Right lobe of liver (tissue), 6 donors: ENCODE results near the gene AEBP1. TPM values are rescaled to one million over a fixed set of nuclear protein-coding genes. Genes with fewer than 3 reads are reported as not detected.

Source experiments
- ATAC-seq, 4 donors: fragments of 200-7000 bp; cut with Tn5 transposase; one replicate each; pipeline ENCODE4 v1.9.1; 2020; ENCODE audit warnings: mild to moderate bottlenecking in 4 of 4, moderate library complexity in 4 of 4
- DNase-seq, 3 donors: peaks; one replicate each; pipeline ENCODE4 v3.0.0-alpha.2; 2020
- H3K27ac ChIP-seq, 3 donors: fragments of 200-600 bp; one replicate each; pipeline ENCODE4 v1.8.0; 2022
- H3K27me3 ChIP-seq, 2 donors: fragments of 200-600 bp; one replicate each; pipeline ENCODE4 v1.8.0; 2022
- H3K36me3 ChIP-seq, 4 donors: fragments of 200-600 bp; sonication (generic) in 1 of 4; one replicate each; pipeline versions ENCODE4 v1.5.1 to v1.8.0; 2017 to 2022; ENCODE audit warnings: control low read depth in 1 of 4
- H3K4me1 ChIP-seq, 4 donors: fragments of 200-600 bp; sonication (generic) in 1 of 4; one replicate each; pipeline versions ENCODE4 v1.5.1 to v1.8.0; 2017 to 2022; ENCODE audit warnings: control low read depth in 1 of 4
- H3K4me3 ChIP-seq, 3 donors: fragments of 200-600 bp; one replicate each; pipeline ENCODE4 v1.8.0; 2022
- H3K9me3 ChIP-seq, 4 donors: fragments of 200-600 bp; sonication (generic) in 1 of 4; one replicate each; pipeline versions ENCODE4 v1.5.1 to v1.8.0; 2017 to 2022; ENCODE audit warnings: control low read depth in 1 of 4
- POLR2A ChIP-seq: fragments of 450-650 bp; IDR thresholded peaks from one replicate; pipeline ENCODE4 v1.6.1; 2017; ENCODE audit warnings: antibody characterized with exemption, mild to moderate bottlenecking
- WGBS: methylation state at CpG from one replicate; pipeline ENCODE4 v1.1.6; 2018; ENCODE audit warnings: low coverage, low lambda C conversion rate; ENCODE audit not compliant: insufficient coverage; ENCODE audit errors: missing lambda C conversion rate; 5-methylcytosine and 5-hydroxymethylcytosine counted together
- intact Hi-C, 2 donors: fragments of 100-400 bp; cut with DNase I; formaldehyde crosslinking; loops; one replicate each; pipeline versions ENCODE4 v1.11.2 to v1.14.1; 2022
- total RNA-seq, 6 experiments: library from RNA; depleted of rRNA in 2 of 6; stranded (reverse); fragments of >200 nt in 2 of 6; fragmentation: NEBNext Ultra II Directional in 3 of 6; extraction: Animal tissue kit (Norgen Biotek cat#: 25700) in 3 of 6; gene quantifications; one replicate each; pipeline versions ENCODE4 v1.1.0 to v1.2.4, GENCODE V29; 2016 to 2023
- TF ChIP-seq, protein P1 (sequence below), 4 donors: fragments of 200-600 bp in 3 of 4; fragments of 450-650 bp in 1 of 4; IDR thresholded peaks; one replicate each; pipeline versions ENCODE4 v1.5.1 to v1.8.0; 2016 to 2022; ENCODE audit warnings: antibody characterized with exemption in 4 of 4, mild to moderate bottlenecking in 2 of 4
- donor health status: DM: no; HTN: yes; CAD: no.
- donor health status: DM: no; HTN: no; CAD: no.
- donor health status: DM: no; HTN: no; CAD: no.
- donor health status: DM: no; HTN: yes; CAD: no.
- donor health status: DM: no; HTN: yes; CAD: no.

The AEBP1 gene
- total RNA-seq, 6 experiments from 2014 or later: 7.8 to 37.8 (median 14.3) TPM

- peak in 1 of 3 donors; percentile 21 for DNase-seq
- H3K36me3 ChIP-seq: no peaks in the 10 kb centered on the region
- H3K4me3 ChIP-seq: no peak overlapping the region
- intact Hi-C loops: no loop called here
- 100% methylated on average over 2 of the region's 5 CpGs for WGBS
- no peaks in the 10 kb centered on the region for H3K9me3 ChIP-seq
- ATAC-seq: no peak
- no peak overlapping the region for H3K27ac ChIP-seq
- H3K4me1 ChIP-seq: peaks cover 0 to 36% (median 17%) of the 10 kb centered on the region in 4 donors
- TF ChIP-seq POLR2A: no peak
- TF ChIP-seq, protein P1, sequence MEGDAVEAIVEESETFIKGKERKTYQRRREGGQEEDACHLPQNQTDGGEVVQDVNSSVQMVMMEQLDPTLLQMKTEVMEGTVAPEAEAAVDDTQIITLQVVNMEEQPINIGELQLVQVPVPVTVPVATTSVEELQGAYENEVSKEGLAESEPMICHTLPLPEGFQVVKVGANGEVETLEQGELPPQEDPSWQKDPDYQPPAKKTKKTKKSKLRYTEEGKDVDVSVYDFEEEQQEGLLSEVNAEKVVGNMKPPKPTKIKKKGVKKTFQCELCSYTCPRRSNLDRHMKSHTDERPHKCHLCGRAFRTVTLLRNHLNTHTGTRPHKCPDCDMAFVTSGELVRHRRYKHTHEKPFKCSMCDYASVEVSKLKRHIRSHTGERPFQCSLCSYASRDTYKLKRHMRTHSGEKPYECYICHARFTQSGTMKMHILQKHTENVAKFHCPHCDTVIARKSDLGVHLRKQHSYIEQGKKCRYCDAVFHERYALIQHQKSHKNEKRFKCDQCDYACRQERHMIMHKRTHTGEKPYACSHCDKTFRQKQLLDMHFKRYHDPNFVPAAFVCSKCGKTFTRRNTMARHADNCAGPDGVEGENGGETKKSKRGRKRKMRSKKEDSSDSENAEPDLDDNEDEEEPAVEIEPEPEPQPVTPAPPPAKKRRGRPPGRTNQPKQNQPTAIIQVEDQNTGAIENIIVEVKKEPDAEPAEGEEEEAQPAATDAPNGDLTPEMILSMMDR (IDR thresholded peaks at IDR 0.05): no peak
- no peaks in the 10 kb centered on the region for H3K27me3 ChIP-seq
Observed at GRCh38 chr7:44153948-44154335, 49.8 kb downstream of the AEBP1 start.

- TF ChIP-seq, protein P1 (IDR thresholded peaks at IDR 0.05): no peak
- no peak for TF ChIP-seq POLR2A
- ATAC-seq (no peak), DNase-seq (peak in 1 of 3 donors; percentile 14)
- Histone ChIP-seq H3K4me1 (peaks cover 0 to 44% (median 21%) of the 10 kb centered on the region in 4 donors), H3K9me3 (no peaks in the 10 kb centered on the region), H3K27me3 (no peaks in the 10 kb centered on the region), H3K36me3 (no peaks in the 10 kb centered on the region), H3K27ac (no peak overlapping the region), H3K4me3 (no peak overlapping the region)
- WGBS: 75% methylated on average over 3 of the region's 3 CpGs
- intact Hi-C loops: no loop called here
Observed at GRCh38 chr7:44154703-44155102, 50.6 kb downstream of the AEBP1 start.

DNA sequence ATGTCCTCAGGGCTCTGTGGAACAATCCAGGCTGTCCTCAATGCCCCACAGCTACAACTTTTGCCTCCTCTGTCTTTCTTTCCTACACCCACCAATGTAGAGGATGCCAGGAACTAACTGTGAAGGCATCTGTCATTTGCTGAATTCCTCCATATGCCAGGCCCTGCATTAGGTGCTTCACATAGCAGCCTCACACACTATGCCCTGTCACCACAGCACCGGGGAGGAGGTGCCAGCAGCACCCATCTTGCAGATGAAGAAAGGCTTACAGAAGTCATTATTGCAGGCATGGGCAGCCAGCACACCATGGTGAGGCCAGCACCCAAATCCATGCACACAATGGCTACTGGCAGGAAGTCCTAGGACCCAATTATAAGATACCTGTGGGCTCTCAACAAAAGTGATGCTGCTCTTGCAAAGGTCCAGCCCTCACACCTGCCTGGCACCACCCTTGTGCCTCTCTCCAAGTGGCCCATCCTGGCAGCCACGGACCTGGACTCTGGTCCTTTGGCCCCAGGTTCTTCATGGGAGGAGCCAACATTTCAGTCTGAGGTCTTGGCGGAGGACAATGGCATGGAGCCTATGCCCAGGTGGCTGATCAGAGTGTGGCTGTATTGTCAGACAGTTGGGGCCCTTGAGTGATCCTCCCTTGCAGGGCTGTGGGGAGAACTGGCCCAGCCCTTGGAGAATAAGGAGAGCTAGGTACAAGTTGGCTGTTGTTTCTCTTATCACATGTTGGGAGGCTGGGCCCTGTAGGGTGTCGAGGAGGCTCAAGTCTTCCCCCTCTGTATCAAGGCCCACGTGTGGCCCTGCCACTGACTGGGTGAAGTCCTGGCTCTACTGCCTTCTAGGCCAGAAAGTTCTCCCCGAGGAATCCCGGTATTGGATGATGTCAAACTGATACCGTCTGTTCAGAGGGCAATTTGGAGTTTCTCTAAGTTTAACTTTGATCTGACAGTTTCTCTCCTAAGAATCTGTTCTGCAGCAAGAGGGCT, 51.3 kb downstream of the AEBP1 start:
- Histone ChIP-seq H3K9me3 (no peaks in the 10 kb centered on the region), H3K4me3 (no peak overlapping the region), H3K27me3 (no peaks in the 10 kb centered on the region), H3K4me1 (peaks cover 0 to 49% (median 24%) of the 10 kb centered on the region in 4 donors), H3K27ac (peak overlapping the region in 2 of 3 donors; percentile 1 to 47), H3K36me3 (no peaks in the 10 kb centered on the region)
- 24% methylated on average over 3 of the region's 8 CpGs for WGBS
- ATAC-seq (peak; percentile 55 to 78 (median 74)), DNase-seq (peak; percentile 78 to 93 (median 91))
- intact Hi-C loops: no loop called here
- no peak for TF ChIP-seq POLR2A
- TF ChIP-seq, protein P1 (IDR thresholded peaks at IDR 0.05): no peak

- Histone ChIP-seq H3K27ac (no peak overlapping the region), H3K36me3 (no peaks in the 10 kb centered on the region), H3K4me3 (no peak overlapping the region), H3K4me1 (peaks cover 0 to 60% (median 28%) of the 10 kb centered on the region in 4 donors), H3K27me3 (no peaks in the 10 kb centered on the region), H3K9me3 (no peaks in the 10 kb centered on the region)
- WGBS: 40% methylated on average over 1 of the region's 4 CpGs
- no peak for ATAC-seq
- TF ChIP-seq POLR2A: no peak
- TF ChIP-seq, protein P1 (IDR thresholded peaks at IDR 0.05): no peak
- intact Hi-C loops: no loop called here
- DNase-seq: no peak
Observed at GRCh38 chr7:44156453-44157010, 52.4 kb downstream of the AEBP1 start.
